HCT116 (cell line): ENCODE measurements around the gene ATP5F1D. TPM values are rescaled to one million over a fixed set of nuclear protein-coding genes. Genes with fewer than 3 reads are reported as not detected.

Experiments used
- ATAC-seq: fragments of 200-7000 bp; cut with Tn5 transposase; 2 replicates; pipeline ENCODE4 v1.9.1; 2020; ENCODE audit warnings: mild to moderate bottlenecking, moderate library complexity
- BruUV-seq: library from RNA; stranded (reverse); fragments of 400-500 nt; replicated peaks from 2 replicates; lab custom pipeline; 2021; lab: Mats Ljungman, UMichigan
- CTCF ChIA-PET: fragments of 300-600 bp; sonication (Branson Sonifier 250); formaldehyde crosslinking; loops from one replicate; lab custom pipeline; 2021; ENCODE audit warnings: antibody characterized with exemption; lab: Charles Lee
- POLR2A ChIA-PET: fragments of 300-600, 350-600 bp; sonication (Branson Sonifier 250); formaldehyde crosslinking; loops from one replicate; lab custom pipeline; 2021; ENCODE audit warnings: antibody characterized with exemption; lab: Charles Lee
- RAD21 ChIA-PET, 2 experiments: fragments of 300-600 bp; sonication (Branson Sonifier 250); formaldehyde crosslinking; loops; one replicate each; lab custom pipeline; 2023; ENCODE audit warnings: low total read pairs in 2 of 2; ENCODE audit not compliant: uncharacterized antibody in 2 of 2, unreplicated experiment in 2 of 2, low non-redundant PET in 1 of 2; lab: Charles Lee
- DNase-seq: peaks from one replicate; pipeline ENCODE4 v3.0.0-alpha.2; 2010; ENCODE audit warnings: low read depth, low spot score
- H2AFZ ChIP-seq: fragments of 200-600 bp; shearing (Covaris generic), sonication (generic); 2 replicates; pipeline ENCODE4 v1.6.1; 2017; ENCODE audit warnings: low read depth, mixed run types, mixed read lengths, antibody characterized with exemption, low read length; ENCODE audit not compliant: poor library complexity, severe bottlenecking
- H3K27ac ChIP-seq: 2 replicates; pipeline ENCODE4 v1.5.1; 2012; ENCODE audit warnings: low read depth, low read length
- H3K27me3 ChIP-seq: fragments of 200-600 bp; sonication (generic); 2 replicates; pipeline ENCODE4 v1.6.1; 2016; ENCODE audit warnings: mixed run types, low read length, mixed read lengths; ENCODE audit not compliant: insufficient read depth
- H3K36me3 ChIP-seq, 2 experiments: fragments of 200-500 bp in 1 of 2; fragments of 200-600 bp in 1 of 2; sonication (Bioruptor generic) in 1 of 2; sonication (generic) in 1 of 2; 2 replicates each; pipeline versions ENCODE4 v1.5.1 to v1.6.1; 2014 to 2016; ENCODE audit warnings: low read length in 2 of 2, inconsistent platforms in 1 of 2, mixed read lengths in 1 of 2, mixed run types in 1 of 2; ENCODE audit not compliant: insufficient read depth in 2 of 2, control insufficient read depth in 1 of 2
- H3K4me1 ChIP-seq, 2 experiments: fragments of 200-600 bp in 1 of 2; sonication (generic) in 1 of 2; 2 replicates each; pipeline versions ENCODE4 v1.5.1 to v1.6.1; 2012 to 2017; ENCODE audit warnings: low read length in 2 of 2, inconsistent platforms in 1 of 2, mild to moderate bottlenecking in 1 of 2, mixed read lengths in 1 of 2, mixed run types in 1 of 2, moderate library complexity in 1 of 2; ENCODE audit not compliant: insufficient read depth in 2 of 2, control insufficient read depth in 1 of 2
- H3K4me2 ChIP-seq: fragments of 200-600 bp; sonication (generic); 2 replicates; pipeline ENCODE4 v1.6.1; 2017; ENCODE audit warnings: mixed run types, low read length, mixed read lengths
- H3K4me3 ChIP-seq, 2 experiments: fragments of 200-600 bp in 1 of 2; sonication (generic) in 1 of 2; replicated peaks in 1 of 2; 2 replicates each; pipeline ENCODE4 v1.5.1; 2011 to 2016; ENCODE audit warnings: low read length in 2 of 2, control low read depth in 1 of 2, low read depth in 1 of 2, mild to moderate bottlenecking in 1 of 2, mixed read lengths in 1 of 2, mixed run types in 1 of 2
- H3K79me2 ChIP-seq: fragments of 200-600 bp; sonication (generic); 2 replicates; pipeline ENCODE4 v1.6.1; 2017; ENCODE audit warnings: mild to moderate bottlenecking, mixed run types, low read length, moderate library complexity, mixed read lengths; ENCODE audit not compliant: insufficient read depth
- H3K9ac ChIP-seq: fragments of 200-600 bp; sonication (generic); 2 replicates; pipeline ENCODE4 v1.6.1; 2016; ENCODE audit warnings: low read length, mixed read lengths
- H3K9me2 ChIP-seq: fragments of 200-600 bp; sonication (generic), shearing (Covaris generic); 2 replicates; pipeline ENCODE4 v1.6.1; 2017; ENCODE audit warnings: mixed run types, mild to moderate bottlenecking, moderate library complexity; ENCODE audit not compliant: insufficient read depth
- H3K9me3 ChIP-seq, 2 experiments: fragments of 200-500 bp in 1 of 2; fragments of 200-600 bp in 1 of 2; sonication (Bioruptor generic) in 1 of 2; sonication (generic) in 1 of 2; 2 replicates each; pipeline ENCODE4 v1.6.1; 2014 to 2017; ENCODE audit warnings: low read length in 2 of 2, mixed read lengths in 2 of 2, inconsistent platforms in 1 of 2, low read depth in 1 of 2, mild to moderate bottlenecking in 1 of 2, mixed run types in 1 of 2, moderate library complexity in 1 of 2; ENCODE audit not compliant: control insufficient read depth in 1 of 2, insufficient read depth in 1 of 2
- H4K20me1 ChIP-seq: fragments of 200-600 bp; sonication (generic), shearing (Covaris generic); 2 replicates; pipeline ENCODE4 v1.6.1; 2017; ENCODE audit warnings: mixed run types, mild to moderate bottlenecking, moderate library complexity; ENCODE audit not compliant: insufficient read depth
- EZH2phosphoT487 ChIP-seq: fragments of 200-600 bp; IDR thresholded peaks from 2 replicates; pipeline ENCODE4 v1.6.1; 2018; ENCODE audit warnings: antibody characterized with exemption, borderline replicate concordance
- FOSL1 ChIP-seq: IDR thresholded peaks from 2 replicates; pipeline ENCODE4 v1.6.1; 2012; ENCODE audit warnings: low read depth
- RAD21 ChIP-seq: IDR thresholded peaks from 2 replicates; pipeline ENCODE4 v1.6.1; 2012; ENCODE audit warnings: low read depth, mild to moderate bottlenecking
- SIN3A ChIP-seq: IDR thresholded peaks from 2 replicates; pipeline ENCODE4 v1.6.1; 2012; ENCODE audit warnings: low read depth
- SP1 ChIP-seq: IDR thresholded peaks from 2 replicates; pipeline ENCODE4 v1.6.1; 2012; ENCODE audit warnings: low read depth
- YY1 ChIP-seq: IDR thresholded peaks from 2 replicates; pipeline ENCODE4 v1.6.1; 2011; ENCODE audit warnings: low read length, low read depth, moderate library complexity, mild to moderate bottlenecking; ENCODE audit not compliant: insufficient replicate concordance; ENCODE audit errors: extremely low read depth
- ZNF274 ChIP-seq: fragments of 200-500 bp; sonication (Bioruptor generic); IDR thresholded peaks from 2 replicates; pipeline ENCODE4 v1.6.1; 2014; ENCODE audit warnings: mild to moderate bottlenecking, low read depth, low read length, inconsistent platforms
- intact Hi-C: fragments of 100-400 bp; cut with micrococcal nuclease; formaldehyde crosslinking; loops from 2 replicates; pipeline ENCODE4 v1.10.0; 2022
- total RNA-seq: library from RNA; stranded (reverse); gene quantifications from one replicate; pipeline ENCODE4 v1.2.1, GENCODE V29; 2021; ENCODE audit not compliant: unreplicated experiment
- TF ChIP-seq, protein P1 (sequence below): IDR thresholded peaks from 2 replicates; pipeline ENCODE4 v1.6.1; 2012
- TF ChIP-seq, protein P2 (sequence below): IDR thresholded peaks from 2 replicates; pipeline ENCODE4 v1.6.1; 2011; ENCODE audit warnings: mild to moderate bottlenecking, low read length, moderate library complexity; ENCODE audit not compliant: insufficient replicate concordance; ENCODE audit errors: extremely low read depth

Gene ATP5F1D
- total RNA-seq, 1 experiment from 2014 or later = 428 TPM

DNA sequence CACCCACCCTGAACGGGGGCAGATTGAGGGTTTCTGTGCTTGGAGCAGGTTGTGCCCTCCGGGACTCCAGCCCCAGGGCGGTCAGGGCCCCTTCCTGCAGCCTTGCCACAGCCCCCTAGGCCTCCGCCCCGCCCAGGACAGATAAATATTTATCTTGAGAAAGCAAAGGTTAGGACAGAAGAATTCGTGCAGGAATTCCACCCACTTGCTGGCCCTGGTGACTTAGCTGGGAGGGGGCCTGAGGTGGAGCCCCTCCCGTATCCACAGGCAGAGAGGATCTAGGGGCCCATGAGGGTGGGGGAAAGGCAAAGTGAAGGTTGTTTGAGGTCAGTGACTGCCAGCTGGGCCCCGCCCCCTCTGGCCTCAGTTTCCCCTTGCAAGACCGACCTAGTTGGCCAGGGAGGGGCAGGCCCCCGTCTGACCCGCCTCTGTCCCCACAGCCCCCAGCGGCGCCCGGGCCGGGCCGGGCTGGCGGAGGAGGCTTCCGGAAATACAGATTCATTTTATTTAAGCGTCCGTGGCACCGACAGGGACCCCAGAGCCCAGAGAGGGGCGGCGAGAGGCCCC is 12.0 kb downstream of the ATP5F1D start:
- no TSS peak for BruUV-seq
- no peaks in the 10 kb centered on the region for H3K27me3 ChIP-seq
- intact Hi-C loops = no loop called here
- RAD21 ChIA-PET = interaction anchor here (1.0 to 1.5 kb wide), 5 partner anchors 8 to 16 kb away, joined by 3 to 12 read pairs (median 6); partner anchors contain the start of gene CIRBP (in 1 of the 2)
- peak overlapping the region; percentile 99 for H3K4me2 ChIP-seq
- CTCF ChIA-PET = interaction anchor here (1.4 to 2.3 kb wide), 2 partner anchors 10 to 13 kb away, joined by 13 to 16 read pairs; no protein-coding TSS in a partner anchor
- DNase-seq (no peak), ATAC-seq (peak; percentile 0; the same call in 1 of the 2 replicates)
- POLR2A ChIA-PET = interaction anchor here (1.2 to 3.5 kb wide), 5 partner anchors 8 to 20 kb away, joined by 5 to 40 read pairs (median 8); partner anchors contain the start of gene CIRBP
- peak overlapping the region; percentile 99 for H3K27ac ChIP-seq
- no peaks in the 10 kb centered on the region for H3K9me3 ChIP-seq
- peaks cover 25 to 75% of the 10 kb centered on the region in 2 experiments for H3K4me1 ChIP-seq
- no peak overlapping the region for H2AFZ ChIP-seq
- peaks cover 3% of the 10 kb centered on the region; the same call in 1 of the 2 replicates for H4K20me1 ChIP-seq
- peaks cover 30 to 54% of the 10 kb centered on the region in 2 experiments for H3K36me3 ChIP-seq
- H3K4me3 ChIP-seq = peak overlapping the region; percentile 68 to 74; a peak in 3 of 4 replicates
- TF ChIP-seq EZH2phosphoT487 (no peak), SIN3A (no peak), SP1 (no peak), FOSL1 (no peak), RAD21 (no peak)
- TF ChIP-seq, protein P1, sequence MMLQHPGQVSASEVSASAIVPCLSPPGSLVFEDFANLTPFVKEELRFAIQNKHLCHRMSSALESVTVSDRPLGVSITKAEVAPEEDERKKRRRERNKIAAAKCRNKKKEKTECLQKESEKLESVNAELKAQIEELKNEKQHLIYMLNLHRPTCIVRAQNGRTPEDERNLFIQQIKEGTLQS = no peak
- TF ChIP-seq, all 23 proteins: peak for 0
- H3K79me2 ChIP-seq = peaks cover 81% of the 10 kb centered on the region
- peak overlapping the region; percentile 91 for H3K9ac ChIP-seq
- H3K9me2 ChIP-seq = no peaks in the 10 kb centered on the region

DNA sequence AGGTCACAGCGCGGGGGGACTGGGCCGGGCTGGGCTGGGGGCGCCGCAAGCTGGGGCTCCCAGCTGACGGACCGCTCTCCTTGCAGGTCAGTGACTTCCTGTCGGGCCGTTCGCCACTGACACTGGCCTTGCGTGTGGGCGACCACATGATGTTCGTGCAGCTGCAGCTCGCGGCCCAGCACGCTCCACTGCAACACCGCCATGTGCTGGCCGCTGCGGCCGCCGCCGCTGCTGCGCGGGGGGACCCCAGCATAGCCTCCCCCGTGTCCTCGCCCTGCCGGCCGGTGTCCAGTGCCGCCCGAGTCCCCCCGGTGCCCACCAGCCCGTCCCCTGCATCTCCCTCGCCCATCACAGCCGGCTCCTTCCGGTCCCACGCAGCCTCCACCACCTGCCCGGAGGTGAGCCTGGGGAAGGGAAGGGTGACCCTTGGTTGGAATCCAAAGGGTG is 12.6 kb downstream of the ATP5F1D start:
- no TSS peak for BruUV-seq
- CTCF ChIA-PET = interaction anchor here (2.3 kb wide), 1 partner anchor 12 kb away, joined by 16 read pairs; no protein-coding TSS in a partner anchor
- H3K4me1 ChIP-seq = peaks cover 28 to 80% of the 10 kb centered on the region in 2 experiments

More for the DNA sequence above, 12.6 kb downstream of the ATP5F1D start:
- DNase-seq (no peak), ATAC-seq (no peak)
- ChIA-PET RAD21 (interaction anchor here in 1 of 2 experiments (1.5 kb wide), 1 partner anchor 12 kb away, joined by 12 read pairs; no protein-coding TSS in a partner anchor), POLR2A (interaction anchor here (1.6 to 3.5 kb wide), 3 partner anchors 10 to 15 kb away, joined by 5 to 40 read pairs (median 29); partner anchors contain the start of gene CIRBP)
- Histone ChIP-seq H4K20me1 (peaks cover 3% of the 10 kb centered on the region; the same call in 1 of the 2 replicates), H3K27me3 (no peaks in the 10 kb centered on the region), H3K9me2 (no peaks in the 10 kb centered on the region), H3K36me3 (peaks cover 30 to 54% of the 10 kb centered on the region in 2 experiments), H3K4me2 (no peak overlapping the region), H3K4me3 (no peak overlapping the region), H3K9ac (peak overlapping the region; percentile 91), H3K27ac (peak overlapping the region; percentile 99), H3K9me3 (no peaks in the 10 kb centered on the region), H2AFZ (no peak overlapping the region), H3K79me2 (peaks cover 81% of the 10 kb centered on the region)
- no peak for TF ChIP-seq SIN3A
- no peak for TF ChIP-seq YY1
- TF ChIP-seq, protein P2, sequence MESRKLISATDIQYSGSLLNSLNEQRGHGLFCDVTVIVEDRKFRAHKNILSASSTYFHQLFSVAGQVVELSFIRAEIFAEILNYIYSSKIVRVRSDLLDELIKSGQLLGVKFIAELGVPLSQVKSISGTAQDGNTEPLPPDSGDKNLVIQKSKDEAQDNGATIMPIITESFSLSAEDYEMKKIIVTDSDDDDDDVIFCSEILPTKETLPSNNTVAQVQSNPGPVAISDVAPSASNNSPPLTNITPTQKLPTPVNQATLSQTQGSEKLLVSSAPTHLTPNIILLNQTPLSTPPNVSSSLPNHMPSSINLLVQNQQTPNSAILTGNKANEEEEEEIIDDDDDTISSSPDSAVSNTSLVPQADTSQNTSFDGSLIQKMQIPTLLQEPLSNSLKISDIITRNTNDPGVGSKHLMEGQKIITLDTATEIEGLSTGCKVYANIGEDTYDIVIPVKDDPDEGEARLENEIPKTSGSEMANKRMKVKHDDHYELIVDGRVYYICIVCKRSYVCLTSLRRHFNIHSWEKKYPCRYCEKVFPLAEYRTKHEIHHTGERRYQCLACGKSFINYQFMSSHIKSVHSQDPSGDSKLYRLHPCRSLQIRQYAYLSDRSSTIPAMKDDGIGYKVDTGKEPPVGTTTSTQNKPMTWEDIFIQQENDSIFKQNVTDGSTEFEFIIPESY = no peak
- no peak for TF ChIP-seq ZNF274
- intact Hi-C loops = no loop called here
